ENCODE measurements around the gene ZMYM2. TPM values are rescaled to one million over a fixed set of nuclear protein-coding genes. Genes with fewer than 3 reads are reported as not detected.
A peak's percentile ranks its signal among the peaks of the same experiment; 100 is the strongest.

The ZMYM2 gene
- total RNA-seq, 1 donor from 2014 or later, result 134 TPM

- Mint-ChIP-seq H3K27me3 (ENCODE audit: low read depth) (peaks cover 31% of the 10 kb centered on the region), H3K4me1 (peaks cover 6% of the 10 kb centered on the region), H3K36me3 (ENCODE audit: low read depth) (no peaks in the 10 kb centered on the region), H3K4me3 (no peak overlapping the region), H3K9me3 (no peaks in the 10 kb centered on the region), H3K27ac (ENCODE audit: unreplicated experiment) (no peak overlapping the region)
- TF ChIP-seq CTCF (conservative IDR thresholded peaks at IDR 0.05), result no peak
- no peak for DNase-seq (ENCODE audit: low read depth, low spot score)
These were observed 166.7 kb downstream of the ZMYM2 start for GRCh38 chr13:20125129-20125782.

- no peaks in the 10 kb centered on the region for H3K9me3 Mint-ChIP-seq
- H3K4me1 Mint-ChIP-seq, result peaks cover 6% of the 10 kb centered on the region
- no peak for TF ChIP-seq CTCF (conservative IDR thresholded peaks at IDR 0.05)
- H3K27me3 Mint-ChIP-seq (ENCODE audit: low read depth), result peaks cover 31% of the 10 kb centered on the region
- no peak overlapping the region for H3K27ac Mint-ChIP-seq (ENCODE audit: unreplicated experiment)
- no peak for DNase-seq (ENCODE audit: low read depth, low spot score)
- no peak overlapping the region for H3K4me3 Mint-ChIP-seq
- no peaks in the 10 kb centered on the region for H3K36me3 Mint-ChIP-seq (ENCODE audit: low read depth)
These were observed 167.2 kb downstream of the ZMYM2 start for GRCh38 chr13:20125783-20126165.

- TF ChIP-seq CTCF (conservative IDR thresholded peaks at IDR 0.05), result no peak
- H3K4me3 Mint-ChIP-seq, result no peak overlapping the region
- H3K9me3 Mint-ChIP-seq, result no peaks in the 10 kb centered on the region
- H3K4me1 Mint-ChIP-seq, result peaks cover 6% of the 10 kb centered on the region
- no peak for DNase-seq (ENCODE audit: low read depth, low spot score)
- H3K27me3 Mint-ChIP-seq (ENCODE audit: low read depth), result peaks cover 28% of the 10 kb centered on the region
- H3K36me3 Mint-ChIP-seq (ENCODE audit: low read depth), result no peaks in the 10 kb centered on the region
- H3K27ac Mint-ChIP-seq (ENCODE audit: unreplicated experiment), result no peak overlapping the region
These were observed 168.2 kb downstream of the ZMYM2 start for GRCh38 chr13:20126541-20127261.

GRCh38 chr13:20127262-20127561, 168.7 kb downstream of the ZMYM2 start:
- no peak for DNase-seq (ENCODE audit: low read depth, low spot score)
- no peak overlapping the region for H3K27ac Mint-ChIP-seq (ENCODE audit: unreplicated experiment)
- H3K27me3 Mint-ChIP-seq (ENCODE audit: low read depth), result peaks cover 28% of the 10 kb centered on the region
- H3K36me3 Mint-ChIP-seq (ENCODE audit: low read depth), result no peaks in the 10 kb centered on the region
- TF ChIP-seq CTCF (conservative IDR thresholded peaks at IDR 0.05), result no peak
- H3K4me3 Mint-ChIP-seq, result peak overlapping the region; percentile 59
- no peaks in the 10 kb centered on the region for H3K9me3 Mint-ChIP-seq
- peaks cover 6% of the 10 kb centered on the region for H3K4me1 Mint-ChIP-seq

- Mint-ChIP-seq H3K4me1 (peaks cover 6% of the 10 kb centered on the region), H3K4me3 (peak overlapping the region; percentile 59), H3K9me3 (no peaks in the 10 kb centered on the region)
These were observed 169.3 kb downstream of the ZMYM2 start for GRCh38 chr13:20127562-20128458.

More at GRCh38 chr13:20127562-20128458, 169.3 kb downstream of the ZMYM2 start:
- peak; percentile 62 for TF ChIP-seq CTCF (conservative IDR thresholded peaks at IDR 0.05)
- no peak overlapping the region for H3K27ac Mint-ChIP-seq (ENCODE audit: unreplicated experiment)
- H3K27me3 Mint-ChIP-seq (ENCODE audit: low read depth), result peaks cover 29% of the 10 kb centered on the region
- H3K36me3 Mint-ChIP-seq (ENCODE audit: low read depth), result no peaks in the 10 kb centered on the region
- peak; percentile 63 for DNase-seq (ENCODE audit: low read depth, low spot score)

Measured in neural crest cell (in vitro differentiated cells).